Caco-2 (cell line): ENCODE results near the gene AHSA1. TPM values are rescaled to one million over a fixed set of nuclear protein-coding genes. Genes with fewer than 3 reads are reported as not detected.

ENCODE experiments used
- BruUV-seq: library from RNA; stranded (reverse); fragments of 400-500 nt; replicated peaks from 2 replicates; lab custom pipeline; 2021; lab: Mats Ljungman, UMichigan
- CTCF ChIA-PET: fragments of 300-600 bp; sonication (Branson Sonifier 250); formaldehyde crosslinking; loops from one replicate; lab custom pipeline; 2022; ENCODE audit warnings: antibody characterized with exemption; lab: Charles Lee
- POLR2A ChIA-PET: fragments of 300-600 bp; sonication (Branson Sonifier 250); formaldehyde crosslinking; loops from one replicate; lab custom pipeline; 2022; ENCODE audit warnings: antibody characterized with exemption; lab: Charles Lee
- DNase-seq, 2 experiments: peaks; one replicate each; pipeline versions ENCODE4 v3.0.0 to v3.0.0-alpha.2; 2020 to 2022
- H3K27me3 ChIP-seq: replicated peaks from 2 replicates; pipeline ENCODE4 v1.6.0; 2011; ENCODE audit warnings: low read length; ENCODE audit not compliant: control insufficient read depth, insufficient read depth
- H3K36me3 ChIP-seq: 2 replicates; pipeline ENCODE4 v1.5.1; 2011; ENCODE audit warnings: low read length; ENCODE audit not compliant: control insufficient read depth, insufficient read depth
- H3K4me1 ChIP-seq: fragments of 250-450 bp; sonication (Bioruptor Pico); 2 replicates; pipeline ENCODE4 v1.5.1; 2020; ENCODE audit warnings: mild to moderate bottlenecking
- H3K4me3 ChIP-seq: 2 replicates; pipeline ENCODE4 v1.5.1; 2011; ENCODE audit warnings: low read depth, mild to moderate bottlenecking, control low read depth, low read length
- H3K9me3 ChIP-seq: fragments of 250-450 bp; sonication (Bioruptor Pico); 2 replicates; pipeline ENCODE4 v1.5.1; 2020; ENCODE audit warnings: mild to moderate bottlenecking, moderate library complexity
- H3K27ac Mint-ChIP-seq: one replicate; pipeline ENCODE4 v1.8.0; 2022; ENCODE audit warnings: mixed read lengths; ENCODE audit not compliant: unreplicated experiment
- H3K27me3 Mint-ChIP-seq: one replicate; pipeline ENCODE4 v1.8.0; 2022; ENCODE audit warnings: mixed read lengths; ENCODE audit not compliant: insufficient read depth, unreplicated experiment
- H3K36me3 Mint-ChIP-seq: one replicate; pipeline ENCODE4 v1.8.0; 2022; ENCODE audit warnings: mild to moderate bottlenecking, mixed read lengths; ENCODE audit not compliant: insufficient read depth, unreplicated experiment
- H3K4me1 Mint-ChIP-seq: one replicate; pipeline ENCODE4 v1.8.0; 2022; ENCODE audit warnings: low read depth, mixed read lengths; ENCODE audit not compliant: unreplicated experiment
- H3K4me3 Mint-ChIP-seq: one replicate; pipeline ENCODE4 v1.8.0; 2022; ENCODE audit warnings: mild to moderate bottlenecking, moderate library complexity, mixed read lengths; ENCODE audit not compliant: unreplicated experiment
- H3K9me3 Mint-ChIP-seq: one replicate; pipeline ENCODE4 v1.8.0; 2022; ENCODE audit warnings: mixed read lengths; ENCODE audit not compliant: unreplicated experiment
- CTCF ChIP-seq, 2 experiments: fragments of 200-600 bp in 1 of 2; IDR thresholded peaks; 1 replicate in 1 of 2; 2 replicates in 1 of 2; pipeline versions ENCODE4 v1.5.1 to v1.8.0; 2011 to 2022; ENCODE audit warnings: antibody characterized with exemption in 1 of 2, control low read depth in 1 of 2, inconsistent platforms in 1 of 2, low read depth in 1 of 2, low read length in 1 of 2, mild to moderate bottlenecking in 1 of 2, moderate library complexity in 1 of 2; ENCODE audit not compliant: insufficient read depth in 1 of 2, severe bottlenecking in 1 of 2, unreplicated experiment in 1 of 2
- intact Hi-C: fragments of 100-400 bp; cut with micrococcal nuclease; formaldehyde crosslinking; loops from one replicate; pipeline ENCODE4 v1.10.0; 2022; ENCODE audit not compliant: unreplicated experiment
- total RNA-seq: library from RNA; stranded (reverse); gene quantifications from 2 replicates; pipeline ENCODE4 v1.2.3, GENCODE V29; 2022

Gene AHSA1
- total RNA-seq, 1 experiment from 2014 or later = 161 TPM

- CTCF ChIA-PET = no interaction called here
- peaks cover 8% of the 10 kb centered on the region for H3K4me1 Mint-ChIP-seq
- TF ChIP-seq CTCF (IDR thresholded peaks at IDR 0.05; ENCODE audit: insufficient read depth in 1 of 2, low read depth in 1 of 2, low read length in 1 of 2, severe bottlenecking in 1 of 2, unreplicated experiment in 1 of 2) = no peak
Measured at GRCh38 chr14:77511486-77512162, 53.7 kb downstream of the AHSA1 start.

GRCh38 chr14:77516126-77516525, 58.2 kb downstream of the AHSA1 start:
- Mint-ChIP-seq H3K27me3 (no peaks in the 10 kb centered on the region), H3K27ac (no peak overlapping the region), H3K4me1 (no peaks in the 10 kb centered on the region), H3K36me3 (peaks cover 65% of the 10 kb centered on the region), H3K9me3 (no peaks in the 10 kb centered on the region), H3K4me3 (no peak overlapping the region)
- Histone ChIP-seq H3K27me3 (no peaks in the 10 kb centered on the region), H3K9me3 (no peaks in the 10 kb centered on the region), H3K4me3 (no peak overlapping the region), H3K36me3 (peaks cover 1% of the 10 kb centered on the region), H3K4me1 (no peaks in the 10 kb centered on the region)
- BruUV-seq = no TSS peak
- ChIA-PET CTCF (no interaction called here), POLR2A (no interaction called here)
- no peak for DNase-seq
- intact Hi-C loops = no loop called here
- no peak for TF ChIP-seq CTCF (IDR thresholded peaks at IDR 0.05; ENCODE audit: insufficient read depth in 1 of 2, low read depth in 1 of 2, low read length in 1 of 2, severe bottlenecking in 1 of 2, unreplicated experiment in 1 of 2)

More at GRCh38 chr14:77511486-77512162, 53.7 kb downstream of the AHSA1 start:
- Histone ChIP-seq H3K4me1 (0 out of 2 replicates have a peak, but pooled peaks cover 5% of the 10 kb centered on the region), H3K27me3 (no peaks in the 10 kb centered on the region), H3K4me3 (no peak overlapping the region), H3K9me3 (no peaks in the 10 kb centered on the region), H3K36me3 (no peaks in the 10 kb centered on the region; the same call in 1 of the 2 replicates)
- intact Hi-C loops = no loop called here
- no peaks in the 10 kb centered on the region for H3K9me3 Mint-ChIP-seq
- no peak for DNase-seq
- H3K27me3 Mint-ChIP-seq = no peaks in the 10 kb centered on the region
- BruUV-seq = no TSS peak
- H3K27ac Mint-ChIP-seq = no peak overlapping the region
- H3K36me3 Mint-ChIP-seq = peaks cover 59% of the 10 kb centered on the region
- no peak overlapping the region for H3K4me3 Mint-ChIP-seq
- POLR2A ChIA-PET = no interaction called here

Other genes with a start within 250 kb of the AHSA1 start
- not detected in 2 replicates for gene NGB, start 186.9 kb upstream of the AHSA1 start, total RNA-seq
- 30.4 and 36.9 TPM in 2 replicates for gene POMT2, start 137.2 kb upstream of the AHSA1 start, total RNA-seq
- 16.9 and 17.0 TPM in 2 replicates for gene GSTZ1, start 137.1 kb upstream of the AHSA1 start, total RNA-seq
- gene TMED8, start 81.0 kb upstream of the AHSA1 start, total RNA-seq = 13.3 and 14.1 TPM in 2 replicates
- 0.82 and 1.5 TPM in 2 replicates for gene SAMD15, start 80.7 kb upstream of the AHSA1 start, total RNA-seq
- gene NOXRED1, start 34.6 kb upstream of the AHSA1 start, total RNA-seq = 0.28 and 0.41 TPM in 2 replicates
- gene VIPAS39, start 492 bp upstream of the AHSA1 start, total RNA-seq = 20.0 and 20.7 TPM in 2 replicates
- 10.6 and 13.3 TPM in 2 replicates for gene ISM2, start 40.7 kb downstream of the AHSA1 start, total RNA-seq
- 45.8 and 49.6 TPM in 2 replicates for gene SPTLC2, start 158.5 kb downstream of the AHSA1 start, total RNA-seq
- gene ALKBH1, start 249.9 kb downstream of the AHSA1 start, total RNA-seq = 17.1 and 18.7 TPM in 2 replicates